ENCODE results near the gene SP2. TPM values are rescaled to one million over a fixed set of nuclear protein-coding genes. Genes with fewer than 3 reads are reported as not detected.
A peak's percentile ranks its signal among the peaks of the same experiment; 100 is the strongest.
"Not testable (repeated sequence)": the region's sequence is repeated elsewhere in the genome, so short reads cannot be mapped to it uniquely, and the experiment has no call there.

The SP2 gene
- total RNA-seq, 4 donors from 2014 or later, result 7.1 to 14.1 (median 12.3) TPM

DNA sequence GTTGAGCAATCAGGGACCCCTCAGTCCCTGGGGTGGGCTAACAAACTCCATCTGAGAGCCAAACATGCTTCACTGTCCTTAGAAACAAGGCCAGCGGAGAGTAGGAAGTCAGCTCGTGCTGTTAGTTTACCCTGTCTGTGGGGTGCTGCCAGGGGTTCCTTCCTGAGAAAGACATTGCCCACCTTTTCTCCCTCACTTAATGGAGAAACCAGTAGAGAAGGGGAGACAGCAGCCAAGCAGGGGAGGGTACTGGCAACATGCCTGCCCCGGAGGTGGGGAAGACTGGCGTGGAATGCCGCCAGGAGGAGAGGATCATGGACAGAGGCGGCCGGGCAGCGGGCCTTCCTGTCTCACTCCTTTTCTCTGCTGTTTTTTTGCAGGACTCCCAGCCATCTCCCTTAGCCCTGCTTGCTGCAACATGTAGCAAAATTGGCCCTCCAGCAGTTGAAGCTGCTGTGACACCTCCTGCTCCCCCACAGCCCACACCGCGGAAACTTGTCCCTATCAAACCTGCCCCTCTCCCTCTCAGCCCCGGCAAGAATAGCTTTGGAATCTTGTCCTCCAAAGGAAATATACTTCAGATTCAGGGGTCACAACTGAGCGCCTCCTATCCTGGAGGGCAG, 19.9 kb downstream of the SP2 start:
- H3K36me3 ChIP-seq, result no peaks in the 10 kb centered on the region
- peaks cover 0 to 8% of the 10 kb centered on the region in 2 donors for H3K4me1 ChIP-seq
- H3K9me3 ChIP-seq, result no peaks in the 10 kb centered on the region
- no peak overlapping the region for H3K4me3 ChIP-seq (replicated peaks in 1 of 3)
- peak in 1 of 2 donors; percentile 52 for DNase-seq
- TF ChIP-seq POLR2A (IDR thresholded peaks at IDR 0.05), result no peak
- TF ChIP-seq, protein P1, sequence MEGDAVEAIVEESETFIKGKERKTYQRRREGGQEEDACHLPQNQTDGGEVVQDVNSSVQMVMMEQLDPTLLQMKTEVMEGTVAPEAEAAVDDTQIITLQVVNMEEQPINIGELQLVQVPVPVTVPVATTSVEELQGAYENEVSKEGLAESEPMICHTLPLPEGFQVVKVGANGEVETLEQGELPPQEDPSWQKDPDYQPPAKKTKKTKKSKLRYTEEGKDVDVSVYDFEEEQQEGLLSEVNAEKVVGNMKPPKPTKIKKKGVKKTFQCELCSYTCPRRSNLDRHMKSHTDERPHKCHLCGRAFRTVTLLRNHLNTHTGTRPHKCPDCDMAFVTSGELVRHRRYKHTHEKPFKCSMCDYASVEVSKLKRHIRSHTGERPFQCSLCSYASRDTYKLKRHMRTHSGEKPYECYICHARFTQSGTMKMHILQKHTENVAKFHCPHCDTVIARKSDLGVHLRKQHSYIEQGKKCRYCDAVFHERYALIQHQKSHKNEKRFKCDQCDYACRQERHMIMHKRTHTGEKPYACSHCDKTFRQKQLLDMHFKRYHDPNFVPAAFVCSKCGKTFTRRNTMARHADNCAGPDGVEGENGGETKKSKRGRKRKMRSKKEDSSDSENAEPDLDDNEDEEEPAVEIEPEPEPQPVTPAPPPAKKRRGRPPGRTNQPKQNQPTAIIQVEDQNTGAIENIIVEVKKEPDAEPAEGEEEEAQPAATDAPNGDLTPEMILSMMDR (IDR thresholded peaks at IDR 0.05), result no peak
- whole genome bisulfite sequencing, 2 donors, result 65 to 79% methylated on average over 12 of the region's 12 CpGs
- H3K27me3 ChIP-seq, result no peaks in the 10 kb centered on the region
- intact Hi-C loops (cut with DNase I), result no loop called here
- H3K27ac ChIP-seq, result peak overlapping the region in 1 of 3 donors; percentile 45

DNA sequence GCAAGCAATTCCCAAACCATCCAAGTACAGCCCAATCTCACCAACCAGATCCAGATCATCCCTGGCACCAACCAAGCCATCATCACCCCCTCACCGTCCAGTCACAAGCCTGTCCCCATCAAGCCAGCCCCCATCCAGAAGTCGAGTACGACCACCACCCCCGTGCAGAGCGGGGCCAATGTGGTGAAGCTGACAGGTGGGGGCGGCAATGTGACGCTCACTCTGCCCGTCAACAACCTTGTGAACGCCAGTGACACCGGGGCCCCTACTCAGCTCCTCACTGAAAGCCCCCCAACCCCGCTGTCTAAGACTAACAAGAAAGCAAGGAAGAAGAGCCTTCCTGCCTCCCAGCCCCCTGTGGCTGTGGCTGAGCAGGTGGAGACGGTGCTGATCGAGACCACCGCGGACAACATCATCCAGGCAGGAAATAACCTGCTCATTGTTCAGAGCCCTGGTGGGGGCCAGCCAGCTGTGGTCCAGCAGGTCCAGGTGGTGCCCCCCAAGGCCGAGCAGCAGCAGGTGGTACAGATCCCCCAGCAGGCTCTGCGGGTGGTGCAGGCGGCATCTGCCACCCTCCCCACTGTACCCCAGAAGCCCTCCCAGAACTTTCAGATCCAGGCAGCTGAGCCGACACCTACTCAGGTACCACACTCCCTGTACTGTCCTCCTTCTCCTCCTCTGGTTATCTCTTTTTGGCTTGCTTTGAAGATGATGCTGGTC, 20.6 kb downstream of the SP2 start:
- 84 to 93% methylated on average over 14 to 16 of the region's 19 CpGs for WGBS, 2 donors
- H3K36me3 ChIP-seq, result no peaks in the 10 kb centered on the region
- intact Hi-C loops (cut with DNase I), result no loop called here
- no peaks in the 10 kb centered on the region for H3K9me3 ChIP-seq
- no peaks in the 10 kb centered on the region for H3K27me3 ChIP-seq
- H3K27ac ChIP-seq, result peak overlapping the region in 1 of 3 donors; percentile 45
- TF ChIP-seq, protein P1 (IDR thresholded peaks at IDR 0.05), result no peak
- no peak for TF ChIP-seq POLR2A (IDR thresholded peaks at IDR 0.05)
- no peak overlapping the region for H3K4me3 ChIP-seq (replicated peaks in 1 of 3)
- H3K4me1 ChIP-seq, result peaks cover 0 to 8% of the 10 kb centered on the region in 2 donors
- DNase-seq, result no peak

DNA sequence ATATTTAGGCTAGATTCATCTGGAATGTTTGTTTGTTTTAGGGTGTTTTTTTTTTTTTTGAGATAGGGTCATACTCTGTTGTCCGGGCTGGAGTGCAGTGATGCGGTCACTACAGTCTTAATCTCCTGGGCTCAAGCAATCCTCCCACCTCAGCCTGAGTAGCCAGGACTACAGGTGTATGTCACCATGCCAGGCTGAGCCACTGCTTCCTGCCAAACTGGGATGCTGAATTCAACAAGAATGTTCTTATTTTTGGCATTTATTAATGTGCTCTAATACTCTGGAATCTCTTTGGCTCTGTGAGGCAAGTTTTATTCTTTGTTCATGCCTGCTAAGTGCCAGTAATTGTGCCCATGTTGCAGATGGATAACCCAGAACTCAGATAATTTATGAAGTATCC, 21.5 kb downstream of the SP2 start:
- no peak overlapping the region for H3K27ac ChIP-seq
- no peak for DNase-seq
- no peaks in the 10 kb centered on the region for H3K27me3 ChIP-seq
- WGBS, 2 donors, result 71 to 74% methylated on average over 2 of the region's 2 CpGs
- H3K4me1 ChIP-seq, result peaks cover 5 to 17% of the 10 kb centered on the region in 2 donors
- TF ChIP-seq, protein P1 (IDR thresholded peaks at IDR 0.05), result no peak
- TF ChIP-seq POLR2A (IDR thresholded peaks at IDR 0.05), result no peak
- intact Hi-C loops (cut with DNase I), result no loop called here
- no peaks in the 10 kb centered on the region for H3K9me3 ChIP-seq
- no peak overlapping the region for H3K4me3 ChIP-seq (replicated peaks in 1 of 3)
- H3K36me3 ChIP-seq, result no peaks in the 10 kb centered on the region

DNA sequence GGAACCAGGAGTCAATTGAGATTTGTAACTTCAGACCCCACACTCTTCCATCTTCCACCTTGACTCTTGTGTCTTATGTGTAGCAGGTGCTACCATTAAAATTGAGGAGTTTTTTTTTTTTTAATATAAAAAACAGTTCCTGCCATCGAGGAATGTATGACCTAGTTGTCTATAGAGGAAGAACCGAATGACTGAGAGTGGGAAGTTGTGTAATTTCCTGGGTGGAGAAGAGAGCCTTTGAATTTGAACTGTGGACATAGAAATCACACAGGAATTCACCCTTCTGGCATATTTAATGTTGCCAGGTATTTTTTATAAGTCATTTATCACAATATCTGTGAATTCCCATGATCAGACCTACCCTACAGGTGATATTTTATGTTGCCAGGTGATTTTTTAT, 22.0 kb downstream of the SP2 start:
- no peaks in the 10 kb centered on the region for H3K27me3 ChIP-seq
- no peak for DNase-seq
- no peak overlapping the region for H3K27ac ChIP-seq
- TF ChIP-seq, protein P1 (IDR thresholded peaks at IDR 0.05), result no peak
- no peak for TF ChIP-seq POLR2A (IDR thresholded peaks at IDR 0.05)
- intact Hi-C loops (cut with DNase I), result no loop called here
- peaks cover 9 to 21% of the 10 kb centered on the region in 2 donors for H3K4me1 ChIP-seq
- peaks cover 1 to 2% of the 10 kb centered on the region in 2 donors for H3K36me3 ChIP-seq
- H3K9me3 ChIP-seq, result no peaks in the 10 kb centered on the region
- H3K4me3 ChIP-seq (replicated peaks in 1 of 3), result no peak overlapping the region
- WGBS, 2 donors, result 68 to 83% methylated on average over 2 of the region's 2 CpGs

DNA sequence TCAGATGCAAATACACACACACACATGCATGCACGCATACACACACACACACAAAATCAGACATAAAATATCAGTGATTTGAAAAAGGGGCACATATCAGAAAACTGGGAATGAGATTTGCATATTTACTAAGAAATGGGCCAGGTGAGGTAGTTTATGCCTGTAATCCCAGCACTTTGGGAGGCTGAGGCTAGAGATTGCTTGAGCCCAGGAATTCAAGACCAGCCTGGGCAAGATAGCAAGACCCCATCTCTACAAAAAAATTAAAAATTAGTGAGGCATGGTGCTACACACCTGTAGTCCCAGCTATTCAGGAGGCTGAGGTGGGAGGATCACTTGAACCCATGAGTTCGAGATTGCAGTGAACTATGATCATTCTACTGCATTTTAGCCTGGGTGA, 23.0 kb downstream of the SP2 start:
- peaks cover 11 to 23% of the 10 kb centered on the region in 2 donors for H3K4me1 ChIP-seq
- WGBS, 2 donors, result 90 to 97% methylated on average over 2 of the region's 2 CpGs
- intact Hi-C loops (cut with DNase I), result no loop called here
- TF ChIP-seq POLR2A (IDR thresholded peaks at IDR 0.05), result no peak
- TF ChIP-seq, protein P1 (IDR thresholded peaks at IDR 0.05), result no peak
- DNase-seq, result no peak
- H3K4me3 ChIP-seq (replicated peaks in 1 of 3), result no peak overlapping the region
- H3K36me3 ChIP-seq, result peaks cover 7 to 9% of the 10 kb centered on the region in 2 donors
- no peaks in the 10 kb centered on the region for H3K9me3 ChIP-seq
- no peaks in the 10 kb centered on the region for H3K27me3 ChIP-seq
- no peak overlapping the region for H3K27ac ChIP-seq

DNA sequence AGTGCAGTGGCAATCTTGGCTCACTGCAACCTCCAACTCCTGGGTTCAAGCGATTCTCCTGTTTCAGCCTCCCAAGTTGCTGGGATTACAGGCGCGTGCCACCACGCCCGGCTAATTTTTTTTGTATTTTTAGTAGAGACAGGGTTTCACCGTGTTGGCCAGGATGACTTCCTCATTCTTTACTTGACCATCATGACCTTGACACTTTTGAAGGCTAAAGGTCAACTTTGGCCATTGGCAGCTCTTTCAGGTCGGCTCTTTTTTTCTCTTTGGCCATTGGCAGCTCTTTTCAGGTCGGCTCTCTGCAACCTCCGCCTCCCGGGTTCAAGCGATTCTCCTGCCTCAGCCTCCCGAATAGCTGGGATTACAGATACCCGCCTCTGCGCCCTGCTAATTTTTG, 23.9 kb downstream of the SP2 start:
- peaks cover 12 to 16% of the 10 kb centered on the region in 2 donors for H3K36me3 ChIP-seq
- H3K4me3 ChIP-seq (replicated peaks in 1 of 3), result not testable (repeated sequence)

More for the DNA sequence above, 23.9 kb downstream of the SP2 start:
- intact Hi-C loops (cut with DNase I); H3K9me3 ChIP-seq; H3K27me3 ChIP-seq; H3K27ac ChIP-seq; DNase-seq: not testable (repeated sequence)
- WGBS, 2 donors, result 97% methylated on average over 14 of the region's 14 CpGs
- peaks cover 11 to 23% of the 10 kb centered on the region in 2 donors for H3K4me1 ChIP-seq

All from thyroid gland (tissue), 4 donors.